Stimulated activated CD4-positive, alpha-beta T cell treated with anti-CD3 and anti-CD28 coated beads, Interleukin-15, amount 100 ng/mL, for 48 hours (primary cell): Measurements from ENCODE around the gene FRMD6.

Experiments used
- DNase-seq, 2 donors: peaks; one replicate each; pipeline ENCODE4 v3.0.0-alpha.2; 2020; ENCODE audit warnings: low read depth in 2 of 2

The FRMD6 gene

GRCh38 chr14:51666826-51667225, 15.1 kb downstream of the FRMD6 start:
- no peak for DNase-seq

GRCh38 chr14:51668870-51669269, 17.2 kb downstream of the FRMD6 start:
- no peak for DNase-seq

GRCh38 chr14:51674294-51675002, 22.7 kb downstream of the FRMD6 start:
- DNase-seq, result no peak

- DNase-seq, result no peak
Observed at GRCh38 chr14:51676549-51676948, 24.8 kb downstream of the FRMD6 start.

GRCh38 chr14:51677266-51677665, 25.6 kb downstream of the FRMD6 start:
- no peak for DNase-seq

GRCh38 chr14:51677738-51678137, 26.0 kb downstream of the FRMD6 start:
- no peak for DNase-seq

- no peak for DNase-seq
Observed at GRCh38 chr14:51680031-51680430, 28.3 kb downstream of the FRMD6 start.

- DNase-seq, result no peak
Observed at GRCh38 chr14:51681411-51681810, 29.7 kb downstream of the FRMD6 start.

- DNase-seq, result no peak
Observed at GRCh38 chr14:51682411-51682810, 30.7 kb downstream of the FRMD6 start.

GRCh38 chr14:51684760-51685159, 33.0 kb downstream of the FRMD6 start:
- DNase-seq, result no peak

- DNase-seq, result no peak
Observed at GRCh38 chr14:51691176-51691575, 39.5 kb downstream of the FRMD6 start.

GRCh38 chr14:51692646-51693045, 40.9 kb downstream of the FRMD6 start:
- DNase-seq, result no peak

GRCh38 chr14:51697848-51698247, 46.1 kb downstream of the FRMD6 start:
- DNase-seq, result no peak

- DNase-seq, result no peak
Observed at GRCh38 chr14:51701951-51702350, 50.2 kb downstream of the FRMD6 start.

- no peak for DNase-seq
Observed at GRCh38 chr14:51703787-51704186, 52.1 kb downstream of the FRMD6 start.

GRCh38 chr14:51704545-51704944, 52.8 kb downstream of the FRMD6 start:
- DNase-seq, result no peak

GRCh38 chr14:51707327-51707726, 55.6 kb downstream of the FRMD6 start:
- DNase-seq, result no peak

- DNase-seq, result no peak
Observed at GRCh38 chr14:51711505-51711904, 59.8 kb downstream of the FRMD6 start.

GRCh38 chr14:51715250-51715649, 63.5 kb downstream of the FRMD6 start:
- DNase-seq, result no peak

GRCh38 chr14:51715742-51716141, 64.0 kb downstream of the FRMD6 start:
- DNase-seq, result no peak

- no peak for DNase-seq
Observed at GRCh38 chr14:51716610-51717009, 64.9 kb downstream of the FRMD6 start.

GRCh38 chr14:51717766-51718165, 66.1 kb downstream of the FRMD6 start:
- DNase-seq, result no peak

- no peak for DNase-seq
Observed at GRCh38 chr14:51719955-51720354, 68.2 kb downstream of the FRMD6 start.

GRCh38 chr14:51723990-51724389, 72.3 kb downstream of the FRMD6 start:
- DNase-seq, result no peak
